C4-2B (cell line): Measurements from ENCODE around the gene ADIPOR2.

Experiments used
- H3K27ac ChIP-seq: fragments of 450-650 bp; 2 replicates; pipeline ENCODE4 v1.5.1; 2017
- CTCF ChIP-seq: fragments of 450-650 bp; conservative IDR thresholded peaks from 2 replicates; pipeline ENCODE4 v1.5.1; 2017; ENCODE audit warnings: mild to moderate bottlenecking
- ZFX ChIP-seq: fragments of 450-650 bp; IDR thresholded peaks from 2 replicates; pipeline ENCODE4 v1.6.1; 2017

Gene ADIPOR2

GRCh38 chr12:1739368-1739767, 48.5 kb downstream of the ADIPOR2 start:
- H3K27ac ChIP-seq = no peak overlapping the region
- no peak for TF ChIP-seq CTCF
- no peak for TF ChIP-seq ZFX

- peak overlapping the region; percentile 8 for H3K27ac ChIP-seq
- TF ChIP-seq CTCF = no peak
- no peak for TF ChIP-seq ZFX
Observed at GRCh38 chr12:1740161-1740948, 49.5 kb downstream of the ADIPOR2 start.

- TF ChIP-seq ZFX = no peak
- no peak for TF ChIP-seq CTCF
- no peak overlapping the region for H3K27ac ChIP-seq
Observed at GRCh38 chr12:1741154-1741949, 50.5 kb downstream of the ADIPOR2 start.

- H3K27ac ChIP-seq = no peak overlapping the region
- TF ChIP-seq ZFX = no peak
- no peak for TF ChIP-seq CTCF
Observed at GRCh38 chr12:1744932-1745331, 54.1 kb downstream of the ADIPOR2 start.

- TF ChIP-seq CTCF = no peak
- no peak for TF ChIP-seq ZFX
- H3K27ac ChIP-seq = no peak overlapping the region
Observed at GRCh38 chr12:1747609-1748008, 56.7 kb downstream of the ADIPOR2 start.

GRCh38 chr12:1749019-1749418, 58.1 kb downstream of the ADIPOR2 start:
- no peak for TF ChIP-seq CTCF
- no peak for TF ChIP-seq ZFX
- no peak overlapping the region for H3K27ac ChIP-seq

GRCh38 chr12:1750300-1750699, 59.4 kb downstream of the ADIPOR2 start:
- no peak for TF ChIP-seq CTCF
- TF ChIP-seq ZFX = no peak
- H3K27ac ChIP-seq = no peak overlapping the region
